C4-2B (cell line): ENCODE results near the gene SH3RF1.

Experiments
- H3K27ac ChIP-seq: fragments of 450-650 bp; 2 replicates; pipeline ENCODE4 v1.5.1; 2017
- ZFX ChIP-seq: fragments of 450-650 bp; IDR thresholded peaks from 2 replicates; pipeline ENCODE4 v1.6.1; 2017
- TF ChIP-seq, protein P1 (sequence below): fragments of 450-650 bp; conservative IDR thresholded peaks from 2 replicates; pipeline ENCODE4 v1.5.1; 2017; ENCODE audit warnings: mild to moderate bottlenecking

Gene SH3RF1

DNA sequence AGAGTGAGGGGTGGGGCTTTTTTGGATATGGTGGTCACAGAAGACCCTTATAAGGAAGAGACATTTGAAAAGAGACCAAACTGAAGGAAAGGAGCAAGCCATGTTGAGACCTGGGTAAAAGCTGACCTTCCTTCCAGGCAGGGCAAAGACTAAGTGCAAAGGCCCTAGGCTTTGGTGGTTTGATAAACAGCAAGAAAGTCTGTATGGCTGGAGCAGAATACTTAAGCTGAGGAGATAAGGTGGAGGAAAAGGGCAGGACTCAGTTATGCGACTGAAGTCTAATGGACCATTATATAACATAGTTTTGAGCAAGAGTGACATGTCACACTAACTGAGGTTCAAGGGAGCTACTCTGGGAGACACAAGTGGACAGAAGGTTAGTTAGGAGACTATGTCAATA, 20.0 kb downstream of the SH3RF1 start:
- TF ChIP-seq, protein P1, sequence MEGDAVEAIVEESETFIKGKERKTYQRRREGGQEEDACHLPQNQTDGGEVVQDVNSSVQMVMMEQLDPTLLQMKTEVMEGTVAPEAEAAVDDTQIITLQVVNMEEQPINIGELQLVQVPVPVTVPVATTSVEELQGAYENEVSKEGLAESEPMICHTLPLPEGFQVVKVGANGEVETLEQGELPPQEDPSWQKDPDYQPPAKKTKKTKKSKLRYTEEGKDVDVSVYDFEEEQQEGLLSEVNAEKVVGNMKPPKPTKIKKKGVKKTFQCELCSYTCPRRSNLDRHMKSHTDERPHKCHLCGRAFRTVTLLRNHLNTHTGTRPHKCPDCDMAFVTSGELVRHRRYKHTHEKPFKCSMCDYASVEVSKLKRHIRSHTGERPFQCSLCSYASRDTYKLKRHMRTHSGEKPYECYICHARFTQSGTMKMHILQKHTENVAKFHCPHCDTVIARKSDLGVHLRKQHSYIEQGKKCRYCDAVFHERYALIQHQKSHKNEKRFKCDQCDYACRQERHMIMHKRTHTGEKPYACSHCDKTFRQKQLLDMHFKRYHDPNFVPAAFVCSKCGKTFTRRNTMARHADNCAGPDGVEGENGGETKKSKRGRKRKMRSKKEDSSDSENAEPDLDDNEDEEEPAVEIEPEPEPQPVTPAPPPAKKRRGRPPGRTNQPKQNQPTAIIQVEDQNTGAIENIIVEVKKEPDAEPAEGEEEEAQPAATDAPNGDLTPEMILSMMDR = no peak
- no peak for TF ChIP-seq ZFX
- H3K27ac ChIP-seq = no peak overlapping the region

DNA sequence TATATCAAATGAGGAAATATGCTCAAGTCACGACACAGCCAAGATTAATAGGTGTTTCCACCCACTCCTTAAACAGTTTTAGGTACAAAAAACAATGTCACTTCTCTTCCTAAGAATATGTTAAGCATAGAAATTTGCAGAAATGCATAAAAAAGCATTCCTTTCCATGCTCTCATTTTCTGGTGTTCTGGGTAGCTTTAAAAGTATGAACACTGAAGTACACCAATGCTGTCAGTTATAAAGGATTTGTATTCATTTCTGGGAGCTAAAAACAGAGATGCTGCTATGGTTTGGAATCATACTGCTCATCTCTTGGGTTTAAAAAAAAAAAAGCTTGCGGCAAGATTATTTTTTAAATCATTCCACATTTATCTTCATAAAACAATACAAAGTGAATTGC, 20.8 kb downstream of the SH3RF1 start:
- no peak overlapping the region for H3K27ac ChIP-seq
- TF ChIP-seq, protein P1 = no peak
- no peak for TF ChIP-seq ZFX

- TF ChIP-seq ZFX = no peak
- TF ChIP-seq, protein P1 = no peak
- no peak overlapping the region for H3K27ac ChIP-seq
These were observed 21.4 kb downstream of the SH3RF1 start for GRCh38 chr4:169249214-169249973.

- H3K27ac ChIP-seq = no peak overlapping the region
- TF ChIP-seq, protein P1 = no peak
- no peak for TF ChIP-seq ZFX
These were observed 22.1 kb downstream of the SH3RF1 start for GRCh38 chr4:169248645-169249044.

DNA sequence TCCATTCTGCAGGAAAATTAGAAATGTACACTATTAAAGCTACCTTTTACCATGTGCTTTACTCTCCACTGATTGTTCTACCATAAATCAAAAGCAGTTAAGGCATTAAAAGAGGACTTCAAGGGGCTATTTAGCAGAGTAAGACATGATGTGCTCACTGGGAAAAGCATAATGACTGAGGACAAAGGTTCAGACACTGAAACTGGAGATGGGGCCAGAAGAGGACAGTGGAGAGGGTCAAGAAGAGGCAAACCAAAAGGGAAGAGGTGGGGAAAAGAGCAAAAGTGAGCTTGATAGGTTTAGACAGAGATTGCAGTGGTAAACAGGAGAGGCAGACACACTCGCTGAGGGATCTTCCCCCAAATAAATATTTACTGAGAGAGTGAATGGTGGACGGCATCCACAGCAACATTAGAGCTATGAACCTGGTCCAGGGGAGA, 23.8 kb downstream of the SH3RF1 start:
- H3K27ac ChIP-seq = no peak overlapping the region
- TF ChIP-seq ZFX = no peak
- TF ChIP-seq, protein P1 = no peak

DNA sequence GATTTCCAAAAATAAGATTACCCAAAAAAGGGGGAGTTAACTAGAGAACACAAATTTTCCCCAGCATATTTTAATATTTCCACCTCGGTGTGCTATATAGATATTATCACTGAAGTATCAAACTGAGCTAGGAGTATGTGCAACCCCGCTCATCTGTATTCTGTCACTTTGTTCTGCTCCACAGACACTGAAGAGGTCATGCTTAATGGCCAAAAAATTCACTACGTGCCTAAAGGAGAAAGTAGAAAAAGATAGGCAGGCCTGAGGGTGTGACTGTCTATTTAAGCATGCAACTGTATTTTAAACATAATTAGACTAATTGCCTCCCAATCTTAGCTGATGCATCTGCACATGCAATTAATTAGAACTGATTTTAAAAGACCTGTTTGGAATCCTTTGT, 24.5 kb downstream of the SH3RF1 start:
- TF ChIP-seq, protein P1 = no peak
- TF ChIP-seq ZFX = no peak
- no peak overlapping the region for H3K27ac ChIP-seq

DNA sequence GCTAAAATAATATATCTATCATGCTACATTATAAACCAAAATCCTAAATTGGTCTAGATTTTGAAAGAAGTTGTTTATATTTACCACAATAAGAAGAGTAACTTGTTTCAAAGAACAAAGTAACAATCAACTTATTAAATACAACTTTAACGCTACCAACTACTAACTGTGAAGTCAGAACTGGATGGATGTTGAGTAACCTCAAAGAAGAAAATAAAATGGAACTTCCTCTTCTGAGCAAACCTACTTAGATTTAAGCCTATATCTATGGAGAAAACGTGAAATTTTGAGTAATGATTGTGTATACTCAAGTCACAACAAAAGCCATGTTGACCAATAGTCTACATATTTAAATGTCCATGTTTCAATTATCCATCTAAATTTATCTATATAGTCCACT, 25.7 kb downstream of the SH3RF1 start:
- TF ChIP-seq ZFX = no peak
- TF ChIP-seq, protein P1 = no peak
- no peak overlapping the region for H3K27ac ChIP-seq
